HCT116 (cell line): ENCODE results near the gene SLC12A7.
"Not testable (repeated sequence)": the region's sequence is repeated elsewhere in the genome, so short reads cannot be mapped to it uniquely, and the experiment has no call there.

Experiments used
- CTCF ChIP-seq, 3 experiments: fragments of 200-600 bp in 1 of 3; sonication (generic) in 1 of 3; IDR thresholded peaks in 2 of 3; conservative IDR thresholded peaks in 1 of 3; 2 replicates each; pipeline ENCODE4 v1.5.1; 2012 to 2017; ENCODE audit warnings: low read depth in 2 of 3, low read length in 2 of 3, antibody characterized with exemption in 1 of 3, borderline replicate concordance in 1 of 3, control low read depth in 1 of 3, mild to moderate bottlenecking in 1 of 3, mixed read lengths in 1 of 3, mixed run types in 1 of 3, moderate library complexity in 1 of 3; ENCODE audit not compliant: insufficient read depth in 1 of 3
- EZH2 ChIP-seq: fragments of 200-600 bp; sonication (generic); IDR thresholded peaks from 2 replicates; pipeline ENCODE4 v1.6.1; 2017; ENCODE audit warnings: antibody characterized with exemption, mixed run types
- EZH2phosphoT487 ChIP-seq: fragments of 200-600 bp; IDR thresholded peaks from 2 replicates; pipeline ENCODE4 v1.6.1; 2018; ENCODE audit warnings: antibody characterized with exemption, borderline replicate concordance
- POLR2A ChIP-seq: IDR thresholded peaks from 2 replicates; pipeline ENCODE4 v1.7.0; 2011; ENCODE audit warnings: borderline replicate concordance; ENCODE audit not compliant: insufficient read depth, insufficient read length; ENCODE audit errors: extremely low read depth
- RAD21 ChIP-seq: IDR thresholded peaks from 2 replicates; pipeline ENCODE4 v1.6.1; 2012; ENCODE audit warnings: low read depth, mild to moderate bottlenecking
- SIN3A ChIP-seq: IDR thresholded peaks from 2 replicates; pipeline ENCODE4 v1.6.1; 2012; ENCODE audit warnings: low read depth
- SP1 ChIP-seq: IDR thresholded peaks from 2 replicates; pipeline ENCODE4 v1.6.1; 2012; ENCODE audit warnings: low read depth
- YY1 ChIP-seq: IDR thresholded peaks from 2 replicates; pipeline ENCODE4 v1.6.1; 2011; ENCODE audit warnings: low read length, low read depth, moderate library complexity, mild to moderate bottlenecking; ENCODE audit not compliant: insufficient replicate concordance; ENCODE audit errors: extremely low read depth
- ZFX ChIP-seq: fragments of 450-650 bp; IDR thresholded peaks from 2 replicates; pipeline ENCODE4 v1.6.1; 2017
- TF ChIP-seq, protein P1 (sequence below): IDR thresholded peaks from 2 replicates; pipeline ENCODE4 v1.6.1; 2012; ENCODE audit warnings: low read depth
- TF ChIP-seq, protein P2 (sequence below): IDR thresholded peaks from 2 replicates; pipeline ENCODE4 v1.6.1; 2011; ENCODE audit warnings: mild to moderate bottlenecking, low read length, moderate library complexity; ENCODE audit not compliant: insufficient replicate concordance; ENCODE audit errors: extremely low read depth

DNA sequence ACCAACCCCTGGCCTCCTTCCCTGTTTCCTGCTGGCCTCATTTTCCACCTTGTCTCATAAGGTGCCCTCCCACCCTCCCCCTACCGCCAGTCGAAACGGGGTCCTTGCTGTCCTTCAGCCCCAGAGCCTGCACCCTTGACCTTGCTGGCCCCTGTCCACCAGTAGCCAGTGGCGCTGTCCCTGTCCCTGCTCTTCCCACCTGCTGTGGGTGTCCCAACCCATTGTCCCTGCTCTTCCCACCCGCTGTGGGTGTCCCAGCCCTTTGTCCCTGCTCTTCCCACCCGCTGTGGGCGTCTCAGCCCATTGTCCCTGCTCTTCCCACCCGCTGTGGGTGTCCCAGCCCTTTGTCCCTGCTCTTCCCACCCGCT, 89.9 kb downstream of the SLC12A7 start:
- TF ChIP-seq CTCF (IDR thresholded peaks at IDR 0.05 in 2 of 3, conservative IDR thresholded peaks at IDR 0.05 in 1 of 3; ENCODE audit: borderline replicate concordance in 1 of 3, insufficient read depth in 1 of 3, low read depth in 2 of 3, low read length in 2 of 3); RAD21; EZH2phosphoT487; POLR2A; EZH2; SIN3A; ZFX; SP1; YY1: not testable (repeated sequence)
- TF ChIP-seq, protein P1, sequence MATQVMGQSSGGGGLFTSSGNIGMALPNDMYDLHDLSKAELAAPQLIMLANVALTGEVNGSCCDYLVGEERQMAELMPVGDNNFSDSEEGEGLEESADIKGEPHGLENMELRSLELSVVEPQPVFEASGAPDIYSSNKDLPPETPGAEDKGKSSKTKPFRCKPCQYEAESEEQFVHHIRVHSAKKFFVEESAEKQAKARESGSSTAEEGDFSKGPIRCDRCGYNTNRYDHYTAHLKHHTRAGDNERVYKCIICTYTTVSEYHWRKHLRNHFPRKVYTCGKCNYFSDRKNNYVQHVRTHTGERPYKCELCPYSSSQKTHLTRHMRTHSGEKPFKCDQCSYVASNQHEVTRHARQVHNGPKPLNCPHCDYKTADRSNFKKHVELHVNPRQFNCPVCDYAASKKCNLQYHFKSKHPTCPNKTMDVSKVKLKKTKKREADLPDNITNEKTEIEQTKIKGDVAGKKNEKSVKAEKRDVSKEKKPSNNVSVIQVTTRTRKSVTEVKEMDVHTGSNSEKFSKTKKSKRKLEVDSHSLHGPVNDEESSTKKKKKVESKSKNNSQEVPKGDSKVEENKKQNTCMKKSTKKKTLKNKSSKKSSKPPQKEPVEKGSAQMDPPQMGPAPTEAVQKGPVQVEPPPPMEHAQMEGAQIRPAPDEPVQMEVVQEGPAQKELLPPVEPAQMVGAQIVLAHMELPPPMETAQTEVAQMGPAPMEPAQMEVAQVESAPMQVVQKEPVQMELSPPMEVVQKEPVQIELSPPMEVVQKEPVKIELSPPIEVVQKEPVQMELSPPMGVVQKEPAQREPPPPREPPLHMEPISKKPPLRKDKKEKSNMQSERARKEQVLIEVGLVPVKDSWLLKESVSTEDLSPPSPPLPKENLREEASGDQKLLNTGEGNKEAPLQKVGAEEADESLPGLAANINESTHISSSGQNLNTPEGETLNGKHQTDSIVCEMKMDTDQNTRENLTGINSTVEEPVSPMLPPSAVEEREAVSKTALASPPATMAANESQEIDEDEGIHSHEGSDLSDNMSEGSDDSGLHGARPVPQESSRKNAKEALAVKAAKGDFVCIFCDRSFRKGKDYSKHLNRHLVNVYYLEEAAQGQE: not testable (repeated sequence)
- TF ChIP-seq, protein P2, sequence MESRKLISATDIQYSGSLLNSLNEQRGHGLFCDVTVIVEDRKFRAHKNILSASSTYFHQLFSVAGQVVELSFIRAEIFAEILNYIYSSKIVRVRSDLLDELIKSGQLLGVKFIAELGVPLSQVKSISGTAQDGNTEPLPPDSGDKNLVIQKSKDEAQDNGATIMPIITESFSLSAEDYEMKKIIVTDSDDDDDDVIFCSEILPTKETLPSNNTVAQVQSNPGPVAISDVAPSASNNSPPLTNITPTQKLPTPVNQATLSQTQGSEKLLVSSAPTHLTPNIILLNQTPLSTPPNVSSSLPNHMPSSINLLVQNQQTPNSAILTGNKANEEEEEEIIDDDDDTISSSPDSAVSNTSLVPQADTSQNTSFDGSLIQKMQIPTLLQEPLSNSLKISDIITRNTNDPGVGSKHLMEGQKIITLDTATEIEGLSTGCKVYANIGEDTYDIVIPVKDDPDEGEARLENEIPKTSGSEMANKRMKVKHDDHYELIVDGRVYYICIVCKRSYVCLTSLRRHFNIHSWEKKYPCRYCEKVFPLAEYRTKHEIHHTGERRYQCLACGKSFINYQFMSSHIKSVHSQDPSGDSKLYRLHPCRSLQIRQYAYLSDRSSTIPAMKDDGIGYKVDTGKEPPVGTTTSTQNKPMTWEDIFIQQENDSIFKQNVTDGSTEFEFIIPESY: not testable (repeated sequence)
